PFSK-1 (cell line): ENCODE measurements around the gene CDC40.

ENCODE experiments used
- POLR2AphosphoS5 ChIP-seq: IDR thresholded peaks from 2 replicates; pipeline ENCODE4 v1.6.1; 2012; ENCODE audit warnings: low read depth, mild to moderate bottlenecking, control low read depth, low read length, moderate library complexity
- SIN3A ChIP-seq: IDR thresholded peaks from 2 replicates; pipeline ENCODE4 v1.6.1; 2012; ENCODE audit warnings: mild to moderate bottlenecking, low read length, moderate library complexity, borderline replicate concordance; ENCODE audit not compliant: insufficient read depth

- no peak for TF ChIP-seq POLR2AphosphoS5
- TF ChIP-seq SIN3A, result no peak
Measured at GRCh38 chr6:110137924-110138887, 42.0 kb upstream of the CDC40 start.
